Mesendoderm (in vitro differentiated cells): ENCODE measurements around the gene ATPAF2.
"Not testable (repeated sequence)": the region's sequence is repeated elsewhere in the genome, so short reads cannot be mapped to it uniquely, and the experiment has no call there.

Experiments used
- DNase-seq: peaks from one replicate; pipeline ENCODE4 v3.0.0; 2013
- H2AK5ac ChIP-seq: 2 replicates; pipeline ENCODE4 v1.6.1; 2013; ENCODE audit warnings: low read length, inconsistent platforms
- H2BK120ac ChIP-seq: 2 replicates; pipeline ENCODE4 v1.6.1; 2013; ENCODE audit warnings: low read depth, mild to moderate bottlenecking, low read length, moderate library complexity, mixed read lengths
- H2BK15ac ChIP-seq: replicated peaks from 2 replicates; pipeline ENCODE4 v1.6.1; 2013; ENCODE audit warnings: low read depth, mild to moderate bottlenecking, moderate library complexity
- H2BK5ac ChIP-seq: 2 replicates; pipeline ENCODE4 v1.6.1; 2013; ENCODE audit warnings: low read length, inconsistent platforms
- H3K18ac ChIP-seq: 2 replicates; pipeline ENCODE4 v1.6.1; 2013; ENCODE audit warnings: mild to moderate bottlenecking, low read length, mixed read lengths
- H3K23ac ChIP-seq: one replicate; pipeline ENCODE4 v1.6.1; 2013; ENCODE audit warnings: low read length
- H3K27ac ChIP-seq: 2 replicates; pipeline ENCODE4 v1.5.1; 2013; ENCODE audit warnings: low read depth, mild to moderate bottlenecking, inconsistent platforms, low read length, moderate library complexity
- H3K27me3 ChIP-seq: 2 replicates; pipeline ENCODE4 v1.6.1; 2013; ENCODE audit warnings: low read length, control low read depth, mild to moderate bottlenecking, inconsistent platforms; ENCODE audit not compliant: insufficient read depth, poor library complexity
- H3K36me3 ChIP-seq: 2 replicates; pipeline ENCODE4 v1.6.1; 2013; ENCODE audit warnings: low read length, inconsistent platforms; ENCODE audit not compliant: control insufficient read depth, insufficient read depth
- H3K4ac ChIP-seq: one replicate; pipeline ENCODE4 v1.6.1; 2013; ENCODE audit warnings: low read depth, mild to moderate bottlenecking, low read length, moderate library complexity
- H3K4me1 ChIP-seq: 2 replicates; pipeline ENCODE4 v1.6.1; 2013; ENCODE audit warnings: low read depth, low read length, inconsistent platforms; ENCODE audit not compliant: control insufficient read depth
- H3K4me2 ChIP-seq: 2 replicates; pipeline ENCODE4 v1.6.1; 2013; ENCODE audit warnings: low read length
- H3K4me3 ChIP-seq: 2 replicates; pipeline ENCODE4 v1.5.1; 2013; ENCODE audit warnings: mild to moderate bottlenecking, low read length
- H3K56ac ChIP-seq: one replicate; pipeline ENCODE4 v1.6.1; 2013; ENCODE audit warnings: low read length
- H3K79me1 ChIP-seq: 2 replicates; pipeline ENCODE4 v1.6.1; 2013; ENCODE audit warnings: low read length, inconsistent platforms
- H3K79me2 ChIP-seq: 2 replicates; pipeline ENCODE4 v1.6.1; 2013; ENCODE audit warnings: mild to moderate bottlenecking, low read length; ENCODE audit not compliant: control insufficient read depth, insufficient read depth
- H3K9ac ChIP-seq: 2 replicates; pipeline ENCODE4 v1.6.1; 2013; ENCODE audit warnings: low read length, inconsistent platforms
- H4K5ac ChIP-seq: one replicate; pipeline ENCODE4 v1.6.1; 2013; ENCODE audit warnings: low read length
- H4K8ac ChIP-seq: one replicate; pipeline ENCODE4 v1.6.1; 2013; ENCODE audit warnings: low read depth, mild to moderate bottlenecking, control low read depth, low read length, moderate library complexity
- WGBS: extraction: QIAGEN DNeasy Blood & Tissue Kit; methylation state at CpG from one replicate; pipeline ENCODE4 v1.1.7; 2013; ENCODE audit warnings: low lambda C conversion rate, missing lambda C conversion rate; ENCODE audit not compliant: insufficient coverage; ENCODE audit errors: extremely low coverage; 5-methylcytosine and 5-hydroxymethylcytosine counted together

Gene ATPAF2

DNA sequence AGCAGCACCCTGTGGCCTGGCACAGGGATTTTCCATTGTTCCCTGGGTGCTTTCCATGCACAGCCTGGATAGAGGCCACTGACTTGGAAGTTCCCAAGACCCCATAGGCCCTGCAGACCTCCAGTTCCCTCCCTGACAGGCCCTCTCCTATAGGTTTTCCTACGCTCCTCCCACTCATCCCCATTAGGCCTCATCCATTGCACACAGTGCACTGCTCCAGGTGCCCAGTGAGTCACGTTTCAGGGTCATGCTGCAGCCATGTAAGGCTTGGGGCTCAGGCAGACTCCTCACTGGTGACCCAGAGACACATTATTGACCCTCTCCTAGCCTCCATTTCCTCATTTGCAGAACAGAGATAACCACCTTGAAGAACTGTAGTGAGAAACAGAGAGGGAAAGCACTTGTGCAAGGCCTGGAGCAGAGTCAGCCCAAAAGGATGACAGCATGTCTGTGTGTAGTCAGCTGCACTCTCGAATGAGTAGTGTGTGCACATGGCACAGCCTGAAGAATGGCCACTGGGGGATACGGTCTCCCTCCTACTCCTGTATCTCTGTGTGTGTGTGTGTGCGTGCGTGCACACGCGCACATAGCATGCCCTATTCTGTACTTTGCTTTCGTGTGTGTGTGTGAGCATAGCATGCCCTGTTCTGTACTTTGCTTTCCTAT is 39.5 kb downstream of the ATPAF2 start:
- H3K27ac ChIP-seq = no peak overlapping the region
- no peak overlapping the region for H2AK5ac ChIP-seq
- no CpG with 5 or more reads among the region's 9 CpGs for WGBS
- no peak overlapping the region for H3K23ac ChIP-seq
- H2BK15ac ChIP-seq = no peak overlapping the region
- no peak overlapping the region for H2BK5ac ChIP-seq
- no peaks in the 10 kb centered on the region for H3K79me2 ChIP-seq
- no peak overlapping the region for H3K4ac ChIP-seq
- no peak overlapping the region for H3K4me3 ChIP-seq
- H3K18ac ChIP-seq = no peak overlapping the region
- no peaks in the 10 kb centered on the region for H3K79me1 ChIP-seq
- no peak overlapping the region for H4K8ac ChIP-seq
- no peak for DNase-seq
- no peaks in the 10 kb centered on the region for H3K4me1 ChIP-seq
- H3K36me3 ChIP-seq = no peaks in the 10 kb centered on the region
- no peak overlapping the region for H3K56ac ChIP-seq
- H3K27me3 ChIP-seq = no peaks in the 10 kb centered on the region
- H4K5ac ChIP-seq = no peak overlapping the region
- no peak overlapping the region for H2BK120ac ChIP-seq
- H3K4me2 ChIP-seq = no peak overlapping the region
- no peak overlapping the region for H3K9ac ChIP-seq

- Histone ChIP-seq H3K4me3 (no peak overlapping the region), H3K36me3 (no peaks in the 10 kb centered on the region), H3K23ac (no peak overlapping the region), H2BK120ac (no peak overlapping the region), H4K8ac (no peak overlapping the region), H2AK5ac (no peak overlapping the region), H3K79me1 (no peaks in the 10 kb centered on the region), H3K56ac (no peak overlapping the region), H3K27me3 (no peaks in the 10 kb centered on the region), H3K4me2 (no peak overlapping the region), H3K18ac (no peak overlapping the region), H3K9ac (no peak overlapping the region), H3K79me2 (no peaks in the 10 kb centered on the region), H4K5ac (no peak overlapping the region), H2BK5ac (no peak overlapping the region), H3K27ac (no peak overlapping the region), H2BK15ac (no peak overlapping the region), H3K4ac (no peak overlapping the region), H3K4me1 (no peaks in the 10 kb centered on the region)
- no peak for DNase-seq
- no CpG with 5 or more reads among the region's 8 CpGs for WGBS
These were observed 40.0 kb downstream of the ATPAF2 start for GRCh38 chr17:17998934-17999333.

DNA sequence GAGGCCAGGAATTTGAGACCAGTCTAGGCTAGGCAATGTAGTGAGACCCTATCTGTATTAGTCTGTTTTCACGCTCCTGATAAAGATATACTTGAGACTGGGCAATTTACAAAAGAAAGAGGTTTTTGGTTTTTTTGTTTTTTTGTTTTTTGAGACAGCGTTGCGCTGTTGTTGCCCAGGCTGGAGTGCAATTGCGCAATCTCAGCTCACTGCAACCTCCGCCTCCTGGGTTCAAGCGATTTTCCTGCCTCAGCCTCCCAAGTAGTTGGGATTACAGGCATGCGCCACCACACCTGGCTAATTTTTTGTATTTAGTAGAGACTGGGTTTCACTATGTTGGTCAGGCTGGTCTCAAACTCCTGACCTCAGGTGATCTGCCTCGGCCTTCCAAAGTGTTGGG is 43.1 kb downstream of the ATPAF2 start:
- H3K79me2 ChIP-seq, H4K5ac ChIP-seq, H3K23ac ChIP-seq, H3K56ac ChIP-seq, H3K4me3 ChIP-seq, H4K8ac ChIP-seq, H3K9ac ChIP-seq, H3K27me3 ChIP-seq, DNase-seq, H2BK5ac ChIP-seq, H3K27ac ChIP-seq, H3K4ac ChIP-seq, H2AK5ac ChIP-seq, H2BK15ac ChIP-seq, H3K36me3 ChIP-seq, H3K4me2 ChIP-seq, H3K79me1 ChIP-seq, H3K4me1 ChIP-seq, H3K18ac ChIP-seq, H2BK120ac ChIP-seq: not testable (repeated sequence)
- WGBS = no CpG with 5 or more reads among the region's 8 CpGs

GRCh38 chr17:17994271-17995069 is 44.5 kb downstream of the ATPAF2 start:
- H3K23ac ChIP-seq = no peak overlapping the region
- no peak overlapping the region for H4K8ac ChIP-seq
- H4K5ac ChIP-seq = no peak overlapping the region
- WGBS = no CpG with 5 or more reads among the region's 18 CpGs
- H2BK15ac ChIP-seq = no peak overlapping the region
- no peak overlapping the region for H3K56ac ChIP-seq
- H3K18ac ChIP-seq = no peak overlapping the region
- H3K79me2 ChIP-seq = no peaks in the 10 kb centered on the region
- no peak overlapping the region for H3K27ac ChIP-seq
- H2BK120ac ChIP-seq = no peak overlapping the region
- H3K4me2 ChIP-seq = no peak overlapping the region
- no peak overlapping the region for H2AK5ac ChIP-seq
- no peaks in the 10 kb centered on the region for H3K79me1 ChIP-seq
- no peaks in the 10 kb centered on the region for H3K27me3 ChIP-seq
- H3K36me3 ChIP-seq = no peaks in the 10 kb centered on the region
- H3K4me1 ChIP-seq = no peaks in the 10 kb centered on the region
- DNase-seq = peak; percentile 84
- no peak overlapping the region for H3K4ac ChIP-seq
- no peak overlapping the region for H3K9ac ChIP-seq
- no peak overlapping the region for H3K4me3 ChIP-seq
- no peak overlapping the region for H2BK5ac ChIP-seq

DNA sequence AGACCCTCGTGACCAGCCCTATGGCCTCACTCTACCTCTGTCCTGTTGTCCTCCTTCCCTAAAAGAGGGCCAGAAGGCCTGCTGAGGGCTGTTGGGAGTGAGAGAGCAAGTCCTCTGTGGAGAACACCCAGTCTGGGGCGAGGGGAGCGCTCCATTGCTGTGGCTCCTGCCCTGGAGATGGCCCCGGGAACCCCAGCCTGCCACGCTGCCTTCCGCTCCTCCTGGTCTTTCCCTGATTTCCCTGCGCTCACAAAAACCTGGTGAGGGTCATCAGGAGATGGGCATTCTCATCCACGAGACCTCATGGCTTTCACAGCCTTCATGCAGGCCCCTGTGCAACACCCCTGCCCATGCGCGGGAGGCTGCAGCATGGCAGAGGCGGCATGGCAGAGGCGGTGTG is 45.1 kb downstream of the ATPAF2 start:
- Histone ChIP-seq H3K4me1 (no peaks in the 10 kb centered on the region), H3K27ac (no peak overlapping the region), H3K4me3 (no peak overlapping the region), H3K36me3 (no peaks in the 10 kb centered on the region), H3K23ac (no peak overlapping the region), H3K9ac (no peak overlapping the region), H2BK120ac (no peak overlapping the region), H2BK15ac (no peak overlapping the region), H3K79me1 (no peaks in the 10 kb centered on the region), H4K5ac (no peak overlapping the region), H4K8ac (no peak overlapping the region), H3K79me2 (no peaks in the 10 kb centered on the region), H2AK5ac (no peak overlapping the region), H3K4me2 (no peak overlapping the region), H3K27me3 (no peaks in the 10 kb centered on the region), H3K4ac (no peak overlapping the region), H2BK5ac (no peak overlapping the region), H3K56ac (no peak overlapping the region), H3K18ac (no peak overlapping the region)
- no peak for DNase-seq
- no CpG with 5 or more reads among the region's 12 CpGs for WGBS
